Thoracic aorta (tissue), 2 donors: ENCODE data around the gene VPS18. TPM values are rescaled to one million over a fixed set of nuclear protein-coding genes. Genes with fewer than 3 reads are reported as not detected.
A peak's percentile ranks its signal among the peaks of the same experiment; 100 is the strongest.

Source experiments
- ATAC-seq: fragments of 150-250 bp; one replicate; pipeline ENCODE4 v1.8.0; 2017; ENCODE audit warnings: low read depth; ENCODE audit not compliant: insufficient number of reproducible peaks, low FRiP score
- DNase-seq: peaks from one replicate; pipeline ENCODE4 v3.0.0-alpha.2; 2020; ENCODE audit warnings: low spot score
- H3K27ac ChIP-seq, 2 donors: fragments of 200-600 bp; sonication (generic); 1 replicate in 1 of 2; 2 replicates in 1 of 2; pipeline ENCODE4 v1.5.1; 2016; ENCODE audit warnings: mild to moderate bottlenecking in 2 of 2, moderate library complexity in 2 of 2
- H3K27me3 ChIP-seq: fragments of 200-600 bp; sonication (generic); replicated peaks from 2 replicates; pipeline ENCODE4 v1.6.0; 2016; ENCODE audit warnings: mild to moderate bottlenecking; ENCODE audit not compliant: insufficient read depth
- H3K36me3 ChIP-seq: fragments of 200-600 bp; sonication (generic); one replicate; pipeline ENCODE4 v1.5.1; 2016
- H3K4me1 ChIP-seq, 2 donors: fragments of 200-600 bp; sonication (generic); 1 replicate in 1 of 2; 2 replicates in 1 of 2; pipeline versions ENCODE4 v1.5.1 to v1.6.0; 2016; ENCODE audit warnings: low read depth in 2 of 2, mild to moderate bottlenecking in 1 of 2; ENCODE audit not compliant: control insufficient read depth in 1 of 2
- H3K4me3 ChIP-seq: fragments of 200-600 bp; sonication (generic); 2 replicates; pipeline ENCODE4 v1.5.1; 2016; ENCODE audit warnings: mild to moderate bottlenecking
- H3K9me3 ChIP-seq: fragments of 200-600 bp; sonication (generic); 2 replicates; pipeline ENCODE4 v1.5.1; 2016
- CTCF ChIP-seq: fragments of 200-600 bp; sonication (generic); IDR thresholded peaks from one replicate; pipeline ENCODE4 v1.5.1; 2019; ENCODE audit warnings: antibody characterized with exemption
- total RNA-seq, 2 donors: library from RNA; depleted of rRNA; stranded (reverse); fragments of >200 nt; gene quantifications; one replicate each; pipeline versions ENCODE4 v1.1.0 to v1.2.3, GENCODE V29; 2016

Gene VPS18
- total RNA-seq, 2 donors from 2014 or later = 26.0 to 37.9 TPM

- Histone ChIP-seq H3K9me3 (no peaks in the 10 kb centered on the region), H3K36me3 (no peaks in the 10 kb centered on the region), H3K27ac (peak overlapping the region; percentile 85 to 90), H3K4me3 (peak overlapping the region; percentile 80), H3K27me3 (no peaks in the 10 kb centered on the region), H3K4me1 (peaks cover 14 to 38% of the 10 kb centered on the region in 2 donors)
- DNase-seq (no peak), ATAC-seq (no peak)
- no peak for TF ChIP-seq CTCF
Observed at GRCh38 chr15:40941068-40941527, 46.8 kb downstream of the VPS18 start.

GRCh38 chr15:40941528-40942336, 47.5 kb downstream of the VPS18 start:
- H3K27me3 ChIP-seq = no peaks in the 10 kb centered on the region
- H3K36me3 ChIP-seq = no peaks in the 10 kb centered on the region
- DNase-seq (peak; percentile 50), ATAC-seq (peak; percentile 71)
- H3K27ac ChIP-seq = peak overlapping the region; percentile 85 to 90
- no peaks in the 10 kb centered on the region for H3K9me3 ChIP-seq
- TF ChIP-seq CTCF = peak; percentile 46
- peaks cover 14 to 38% of the 10 kb centered on the region in 2 donors for H3K4me1 ChIP-seq
- peak overlapping the region; percentile 80 for H3K4me3 ChIP-seq

- H3K4me1 ChIP-seq = peaks cover 14 to 33% of the 10 kb centered on the region in 2 donors
- H3K9me3 ChIP-seq = no peaks in the 10 kb centered on the region
- no peak for TF ChIP-seq CTCF
- DNase-seq (no peak), ATAC-seq (no peak)
- no peaks in the 10 kb centered on the region for H3K36me3 ChIP-seq
- H3K4me3 ChIP-seq = peak overlapping the region; percentile 80
- H3K27ac ChIP-seq = peak overlapping the region; percentile 85 to 90
- H3K27me3 ChIP-seq = no peaks in the 10 kb centered on the region
Observed at GRCh38 chr15:40942337-40942854, 48.1 kb downstream of the VPS18 start.

- Histone ChIP-seq H3K36me3 (no peaks in the 10 kb centered on the region), H3K27ac (no peak overlapping the region), H3K9me3 (no peaks in the 10 kb centered on the region), H3K4me1 (peaks cover 14 to 29% of the 10 kb centered on the region in 2 donors), H3K4me3 (peak overlapping the region; percentile 80), H3K27me3 (no peaks in the 10 kb centered on the region)
- no peak for TF ChIP-seq CTCF
- ATAC-seq (no peak), DNase-seq (no peak)
Observed at GRCh38 chr15:40942878-40943277, 48.6 kb downstream of the VPS18 start.

GRCh38 chr15:40943764-40944365, 49.6 kb downstream of the VPS18 start:
- ATAC-seq (no peak), DNase-seq (no peak)
- Histone ChIP-seq H3K27me3 (no peaks in the 10 kb centered on the region), H3K27ac (no peak overlapping the region), H3K4me3 (no peak overlapping the region), H3K4me1 (peaks cover 14 to 28% of the 10 kb centered on the region in 2 donors), H3K36me3 (no peaks in the 10 kb centered on the region), H3K9me3 (no peaks in the 10 kb centered on the region)
- TF ChIP-seq CTCF = no peak
